ENCODE measurements around the gene RASAL2. TPM values are rescaled to one million over a fixed set of nuclear protein-coding genes. Genes with fewer than 3 reads are reported as not detected.

RASAL2 gene
- total RNA-seq, 4 donors from 2014 or later, result 17.9 to 27.3 (median 23.5) TPM

DNA sequence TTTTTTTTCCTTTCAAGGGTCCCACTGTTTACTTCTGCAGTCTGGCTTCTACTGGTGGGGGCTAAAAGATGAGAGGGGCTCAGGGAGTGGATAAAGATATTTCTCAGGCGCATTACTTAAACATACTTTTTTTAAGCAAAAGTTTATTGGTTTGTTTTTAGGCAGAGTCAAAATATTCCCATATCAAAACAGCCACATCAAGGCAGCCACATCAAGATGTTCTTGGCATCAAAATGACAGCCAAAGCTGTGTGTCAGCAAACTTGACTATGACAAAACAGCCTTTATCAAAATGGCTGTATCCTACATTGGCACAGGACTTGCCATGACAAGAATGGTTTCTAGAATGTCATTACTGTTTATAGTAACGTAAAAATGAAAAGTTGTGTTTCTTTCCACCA is 22.1 kb upstream of the RASAL2 start:
- no peak overlapping the region for H3K27ac ChIP-seq
- DNase-seq, result no peak
- no peaks in the 10 kb centered on the region for H3K36me3 ChIP-seq
- no peak overlapping the region for H3K4me3 ChIP-seq (replicated peaks in 1 of 3)
- no peaks in the 10 kb centered on the region for H3K27me3 ChIP-seq
- intact Hi-C loops (cut with DNase I), result no loop called here
- peaks cover 6 to 10% of the 10 kb centered on the region in 2 donors for H3K4me1 ChIP-seq
- 92 to 95% methylated on average over 2 of the region's 2 CpGs for WGBS, 2 donors
- no peaks in the 10 kb centered on the region for H3K9me3 ChIP-seq
- TF ChIP-seq POLR2A (IDR thresholded peaks at IDR 0.05), result no peak
- no peak for TF ChIP-seq CTCF (IDR thresholded peaks at IDR 0.05)

GRCh38 chr1:178072326-178072725 is 21.6 kb upstream of the RASAL2 start:
- H3K27me3 ChIP-seq, result no peaks in the 10 kb centered on the region
- no peak overlapping the region for H3K4me3 ChIP-seq (replicated peaks in 1 of 3)
- H3K36me3 ChIP-seq, result no peaks in the 10 kb centered on the region
- H3K27ac ChIP-seq, result no peak overlapping the region
- no peak for DNase-seq
- H3K4me1 ChIP-seq, result peaks cover 6 to 10% of the 10 kb centered on the region in 2 donors
- H3K9me3 ChIP-seq, result no peaks in the 10 kb centered on the region
- intact Hi-C loops (cut with DNase I), result no loop called here
- TF ChIP-seq CTCF (IDR thresholded peaks at IDR 0.05) (no peak), POLR2A (IDR thresholded peaks at IDR 0.05) (no peak)

- H3K4me3 ChIP-seq (replicated peaks in 1 of 3), result no peak overlapping the region
- H3K36me3 ChIP-seq, result no peaks in the 10 kb centered on the region
- H3K27ac ChIP-seq, result no peak overlapping the region
- no peaks in the 10 kb centered on the region for H3K27me3 ChIP-seq
- no peaks in the 10 kb centered on the region for H3K9me3 ChIP-seq
- TF ChIP-seq CTCF (IDR thresholded peaks at IDR 0.05) (no peak), POLR2A (IDR thresholded peaks at IDR 0.05) (no peak)
- peaks cover 6 to 10% of the 10 kb centered on the region in 2 donors for H3K4me1 ChIP-seq
- DNase-seq, result no peak
- intact Hi-C loops (cut with DNase I), result no loop called here
Observed at GRCh38 chr1:178075333-178075732, 18.6 kb upstream of the RASAL2 start.

DNA sequence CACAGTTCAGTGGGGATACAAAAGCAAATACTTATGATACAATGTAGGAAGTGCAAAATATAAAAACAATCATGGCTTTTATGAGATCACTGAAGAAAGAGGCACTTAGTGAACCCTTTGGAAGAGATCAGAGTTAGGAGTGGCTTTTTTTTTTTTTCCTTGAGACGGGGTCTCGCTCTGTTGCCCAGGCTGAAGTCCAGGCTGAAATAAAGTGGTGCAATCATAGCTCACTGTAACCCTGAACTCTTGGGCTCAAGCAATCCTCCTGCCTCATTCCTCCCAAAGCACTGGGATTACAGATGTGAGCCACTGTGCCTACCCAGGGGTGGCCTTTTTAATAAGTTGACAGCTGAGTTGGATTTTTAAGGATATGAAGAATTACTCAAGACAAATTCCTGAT is 17.3 kb upstream of the RASAL2 start:
- 15 to 37% methylated on average over 2 of the region's 2 CpGs for WGBS, 2 donors
- Histone ChIP-seq H3K36me3 (no peaks in the 10 kb centered on the region), H3K4me1 (peaks cover 6 to 10% of the 10 kb centered on the region in 2 donors), H3K4me3 (replicated peaks in 1 of 3) (no peak overlapping the region), H3K27me3 (no peaks in the 10 kb centered on the region), H3K9me3 (no peaks in the 10 kb centered on the region), H3K27ac (no peak overlapping the region)
- DNase-seq, result peak; percentile 27 to 28
- TF ChIP-seq CTCF (IDR thresholded peaks at IDR 0.05), result no peak
- no peak for TF ChIP-seq POLR2A (IDR thresholded peaks at IDR 0.05)
- intact Hi-C loops (cut with DNase I), result no loop called here

DNA sequence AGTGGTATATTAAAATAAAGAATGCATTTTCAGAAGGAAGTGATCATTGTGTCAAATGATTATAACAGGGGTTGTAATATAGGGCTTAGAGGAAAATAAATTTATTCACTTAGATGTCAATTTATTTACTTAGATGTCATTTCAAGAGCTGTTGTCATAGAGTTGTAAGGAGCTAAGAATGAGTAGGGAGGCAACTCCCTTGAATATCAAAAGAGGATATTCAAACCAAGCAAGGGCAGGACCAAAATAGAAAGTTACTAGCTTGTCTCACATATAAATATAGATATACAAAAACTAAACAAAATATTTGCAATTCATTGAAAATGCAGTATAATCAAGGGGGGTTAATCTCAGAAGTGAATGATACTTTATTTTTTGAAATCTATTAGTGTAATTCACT is 16.0 kb upstream of the RASAL2 start:
- TF ChIP-seq CTCF (IDR thresholded peaks at IDR 0.05) (no peak), POLR2A (IDR thresholded peaks at IDR 0.05) (no peak)
- Histone ChIP-seq H3K27ac (no peak overlapping the region), H3K4me3 (replicated peaks in 1 of 3) (no peak overlapping the region), H3K27me3 (no peaks in the 10 kb centered on the region), H3K4me1 (peaks cover 6 to 10% of the 10 kb centered on the region in 2 donors), H3K36me3 (no peaks in the 10 kb centered on the region), H3K9me3 (no peaks in the 10 kb centered on the region)
- intact Hi-C loops (cut with DNase I), result no loop called here
- no peak for DNase-seq

Measured in thyroid gland (tissue), 4 donors.